Ramos (cell line): Measurements from ENCODE around the gene PXDN.

Experiments used
- in situ Hi-C: fragments of 300-500 bp; cut with MboI; formaldehyde crosslinking; loops from one replicate; pipeline ENCODE4 v1.14.3; 2022; ENCODE audit warnings: low sequenced_read_pairs; ENCODE audit not compliant: unreplicated experiment

Gene PXDN

DNA sequence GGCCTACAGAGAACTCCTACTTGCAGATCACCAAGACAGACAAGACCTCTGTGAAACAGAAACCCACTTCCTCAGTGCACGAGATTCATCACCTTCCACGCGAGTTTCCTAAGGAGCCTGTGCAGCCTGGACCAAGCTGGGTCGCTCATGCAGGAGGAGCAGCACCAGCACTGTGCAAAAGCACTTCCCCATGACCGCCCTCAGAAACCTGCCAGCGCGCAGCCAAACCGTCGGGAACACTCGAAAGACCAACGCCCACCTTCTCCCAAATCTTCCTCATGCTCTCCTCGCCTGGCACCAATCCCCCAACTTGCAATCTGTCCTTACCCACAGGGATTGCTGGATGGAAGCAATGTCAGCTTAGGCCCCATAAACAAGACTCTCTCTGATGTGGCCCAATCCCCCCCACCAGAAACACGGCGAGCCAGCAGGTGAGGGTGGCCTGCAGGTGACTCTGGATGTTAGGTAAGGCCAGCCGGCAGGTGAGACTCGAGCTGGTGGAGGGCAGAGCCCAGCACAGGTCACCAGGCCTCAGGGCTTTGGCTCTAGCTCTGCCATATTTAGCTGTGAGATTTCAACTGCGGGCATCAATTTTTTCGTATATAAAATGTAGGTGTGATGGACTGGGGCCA is 69.4 kb downstream of the PXDN start:
- in situ Hi-C loops, result no loop called here

DNA sequence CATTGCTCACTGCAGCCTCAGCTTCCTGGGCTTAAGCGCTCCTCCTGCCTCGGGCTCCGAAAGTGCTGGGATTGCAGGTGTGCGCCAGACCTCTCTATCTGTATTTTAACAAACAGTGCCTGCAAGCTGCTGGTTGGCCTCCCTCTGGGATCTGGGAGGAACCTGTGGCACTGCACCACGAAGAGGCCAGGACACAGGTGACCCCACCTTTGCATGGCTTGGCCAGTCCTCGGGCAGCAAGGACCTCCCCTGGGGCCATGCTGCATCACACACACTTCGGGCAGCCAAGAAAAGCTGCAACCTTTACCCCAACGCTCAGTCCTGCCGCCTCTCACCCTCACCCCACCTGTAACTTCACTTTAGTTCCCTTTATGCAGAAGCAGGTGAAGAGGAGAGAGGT is 70.0 kb downstream of the PXDN start:
- in situ Hi-C loops, result no loop called here

DNA sequence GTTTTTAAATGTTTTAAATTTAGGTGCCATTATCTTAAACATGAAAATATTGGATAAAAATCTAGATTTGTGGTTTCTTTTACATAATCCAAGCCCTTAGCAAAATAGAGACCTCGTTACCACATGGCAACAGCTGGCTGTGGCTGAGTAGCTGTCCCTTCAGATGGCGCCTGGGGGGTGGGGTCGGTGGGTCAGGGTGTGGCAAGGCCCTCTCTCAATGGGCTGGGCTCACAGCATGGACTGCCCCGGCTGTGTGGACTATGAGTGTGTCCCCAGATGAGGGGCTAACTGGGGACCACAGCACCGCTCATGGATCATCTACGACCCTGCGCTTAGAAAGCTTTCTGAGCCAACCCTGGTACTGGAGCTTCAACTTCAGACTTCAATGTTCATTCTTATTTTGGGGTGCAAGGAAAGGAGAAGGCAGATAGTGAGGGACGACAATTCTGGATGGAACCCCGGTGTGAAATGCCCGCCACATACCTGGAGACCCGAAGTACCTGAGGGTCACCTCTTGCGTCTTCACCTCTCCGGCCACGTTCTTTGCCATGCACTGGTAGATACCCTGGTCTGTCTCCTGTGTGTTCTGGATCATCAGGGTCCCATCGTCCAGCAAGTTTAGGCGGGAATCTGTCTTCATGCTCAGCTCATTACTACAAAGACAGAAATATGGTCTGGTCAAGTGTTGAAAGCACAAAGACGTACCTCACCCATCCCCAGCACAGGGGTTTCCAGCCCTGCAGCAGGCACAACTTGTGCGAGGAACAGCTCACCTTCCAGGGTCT is 71.0 kb downstream of the PXDN start:
- in situ Hi-C loops, result no loop called here

DNA sequence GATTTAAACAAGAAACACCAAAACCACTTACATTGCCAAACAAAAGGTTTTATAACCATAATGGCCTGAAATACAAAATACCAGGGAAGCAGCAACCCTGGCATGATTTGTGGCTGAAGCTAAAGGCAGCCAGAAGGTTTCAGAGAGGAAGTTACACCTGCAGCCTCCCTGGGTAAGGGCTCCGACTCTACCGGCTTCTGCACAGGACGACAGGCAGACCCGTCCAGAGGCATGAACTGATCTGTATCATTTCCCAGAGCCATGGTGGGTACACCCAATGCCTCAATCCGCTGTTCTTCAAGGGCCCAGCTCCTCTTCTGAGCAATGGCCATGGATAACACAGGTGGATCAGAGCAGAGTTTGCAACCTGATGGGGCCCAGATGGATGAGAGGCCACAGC is 71.6 kb downstream of the PXDN start:
- in situ Hi-C loops, result no loop called here

DNA sequence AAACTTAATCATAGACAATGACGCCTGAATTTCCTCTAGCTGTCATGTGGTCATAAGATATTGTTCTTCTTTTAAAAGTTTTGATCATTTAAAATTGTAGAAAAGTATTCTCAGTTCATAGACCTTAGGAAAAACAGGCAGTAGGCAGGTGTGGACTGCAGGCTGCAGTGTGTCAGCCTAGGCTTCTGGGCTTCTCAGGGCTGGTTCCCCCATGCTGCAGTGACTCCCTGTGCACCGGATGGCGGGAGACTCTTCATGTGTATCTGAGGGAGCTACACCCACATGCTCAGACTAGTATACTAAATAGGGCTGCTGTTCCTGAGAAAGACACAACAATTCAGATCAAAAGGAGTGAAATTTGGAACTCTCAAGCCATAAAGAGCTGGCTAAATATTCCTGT is 72.4 kb downstream of the PXDN start:
- in situ Hi-C loops, result no loop called here

DNA sequence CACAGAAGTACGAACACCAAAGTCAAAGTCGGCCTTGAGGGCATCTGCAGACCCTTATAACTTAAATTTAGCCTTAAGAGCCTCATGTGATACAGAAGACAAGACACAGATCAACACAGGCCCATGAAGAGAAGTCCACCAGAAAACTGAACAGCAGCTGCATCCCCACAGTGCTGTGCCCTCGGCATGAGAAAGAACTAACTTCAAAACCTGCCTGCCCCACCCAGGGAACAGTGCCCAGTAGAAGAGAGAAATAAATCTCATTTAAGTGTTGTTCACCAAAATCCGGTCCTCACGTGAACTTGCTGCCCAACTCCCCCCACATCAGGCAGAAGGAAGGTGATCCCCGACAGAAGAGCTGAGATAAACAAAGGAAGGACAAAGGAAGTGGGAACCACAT is 73.7 kb downstream of the PXDN start:
- in situ Hi-C loops, result no loop called here

DNA sequence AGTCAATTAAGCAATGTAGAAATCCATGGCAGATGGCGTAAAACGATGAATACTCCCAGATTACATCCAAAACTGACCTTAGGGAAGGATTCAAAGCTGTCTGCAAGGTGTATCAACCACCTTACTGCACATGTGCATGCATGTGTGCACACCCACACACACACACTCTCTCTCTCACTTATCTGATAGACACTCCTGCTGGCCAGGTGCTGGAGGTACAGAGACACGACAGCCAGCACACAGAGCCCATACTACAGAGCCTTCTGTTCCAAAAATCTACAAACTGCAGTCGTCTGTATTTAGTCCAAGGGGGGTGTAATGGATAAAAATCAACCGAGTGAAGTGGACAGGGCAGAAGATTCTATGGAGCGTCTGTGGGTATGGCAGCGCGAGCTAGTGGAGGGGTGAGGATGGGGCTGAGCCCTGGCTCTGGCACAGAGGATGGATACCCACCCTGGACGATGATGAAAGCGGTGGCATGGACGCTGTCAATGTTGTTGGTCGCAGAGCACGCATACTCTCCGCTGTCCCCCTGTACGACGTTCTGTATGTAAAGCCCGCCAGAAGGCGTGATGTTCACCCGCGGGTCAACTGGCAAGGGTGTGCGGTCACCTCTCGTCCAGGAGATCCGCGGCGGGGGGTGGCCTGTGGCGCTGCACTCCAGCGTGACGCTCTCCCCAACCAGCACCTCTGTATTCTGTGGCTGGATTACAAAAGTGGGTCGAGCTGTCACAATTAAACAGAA is 78.4 kb downstream of the PXDN start:
- in situ Hi-C loops, result no loop called here

DNA sequence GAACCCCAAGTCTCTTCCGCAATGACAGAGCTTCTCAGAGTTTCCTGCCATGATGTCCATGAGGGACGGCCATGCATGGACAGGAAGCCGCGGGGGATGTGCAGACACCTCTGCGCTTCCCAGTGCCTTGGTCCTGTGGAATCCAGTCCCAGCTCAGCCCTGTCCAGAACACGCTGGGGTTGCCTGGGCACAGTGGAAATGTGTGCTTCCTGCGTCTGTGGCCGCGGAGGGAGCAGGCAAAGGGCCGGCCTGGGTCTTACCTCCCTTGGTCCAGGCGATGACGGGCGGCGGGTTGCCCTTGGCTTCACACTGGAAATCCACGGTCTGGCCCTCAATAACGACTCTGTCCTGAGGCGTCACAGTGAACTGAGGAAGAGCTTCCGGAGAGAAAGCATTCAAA is 79.6 kb downstream of the PXDN start:
- in situ Hi-C loops, result no loop called here

DNA sequence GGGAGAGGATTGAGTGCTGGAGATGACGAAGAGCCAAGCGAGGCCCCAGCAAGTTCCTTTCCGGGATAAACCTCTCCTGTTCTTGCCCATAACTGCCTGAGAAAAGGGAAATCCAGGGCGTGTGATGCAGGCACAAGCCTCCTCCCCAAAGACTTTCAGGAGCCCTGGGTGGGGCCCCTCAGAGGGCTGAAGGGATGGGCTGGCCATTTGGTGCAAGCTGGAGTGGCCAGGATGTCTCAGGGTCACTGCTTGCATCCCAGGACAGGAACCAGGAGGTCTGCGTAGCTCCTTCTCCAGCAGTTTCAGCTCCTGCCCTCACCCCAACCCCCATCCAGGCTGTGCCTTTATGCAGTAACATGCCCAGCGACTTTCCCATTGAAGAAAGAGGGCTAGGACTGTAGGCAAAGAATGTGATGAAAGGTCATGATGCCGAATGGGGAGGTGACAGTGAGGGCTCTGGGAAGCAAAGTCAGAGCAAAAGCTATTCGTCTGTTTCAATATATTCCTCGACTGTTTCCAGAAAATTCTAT is 80.2 kb downstream of the PXDN start:
- in situ Hi-C loops, result no loop called here

DNA sequence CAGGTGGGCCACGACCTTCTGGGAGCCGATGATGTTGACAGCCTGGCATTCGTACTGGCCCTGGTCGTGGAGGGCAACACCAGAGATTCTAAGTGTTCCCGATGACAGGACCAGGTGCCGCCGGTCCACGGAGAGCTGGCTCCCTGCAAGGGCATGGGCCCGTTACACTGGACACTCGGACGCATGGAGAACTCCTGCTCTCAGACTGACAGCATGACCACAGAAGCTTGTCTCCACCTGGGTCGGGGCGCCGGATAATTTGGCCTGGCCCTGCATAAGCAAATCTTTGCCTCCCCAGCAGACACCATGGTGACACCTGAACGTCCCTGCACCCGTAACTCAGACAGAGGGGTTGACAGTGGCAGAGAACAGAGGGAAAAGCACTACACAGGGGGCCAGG is 80.7 kb downstream of the PXDN start:
- in situ Hi-C loops, result no loop called here

DNA sequence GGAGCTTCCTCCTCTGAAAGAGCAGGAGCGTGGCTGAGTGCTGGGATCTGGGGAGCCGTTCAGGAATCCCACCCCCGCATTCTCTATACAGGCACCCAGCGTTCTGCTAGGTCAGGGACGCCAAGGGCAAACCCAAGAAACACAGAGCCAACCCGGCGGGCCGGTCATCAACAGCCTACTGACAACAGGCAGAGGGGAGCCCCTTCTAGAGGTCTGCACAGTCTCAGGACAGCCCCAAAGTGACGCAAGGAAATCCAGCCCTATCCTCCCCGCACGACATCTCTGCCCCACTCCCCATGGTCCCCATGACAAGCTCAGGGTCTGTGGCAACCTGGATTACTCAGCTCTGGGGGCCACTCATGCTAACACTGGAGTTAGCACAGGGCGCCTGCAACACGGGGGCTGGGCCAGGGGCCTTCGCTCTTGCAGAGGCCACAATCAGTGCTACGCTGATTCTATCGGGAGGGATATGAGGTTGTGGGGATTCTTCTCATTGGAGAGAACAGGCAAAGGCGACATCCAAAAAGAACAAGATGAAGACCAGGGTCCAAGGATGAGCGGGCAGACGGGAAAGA is 81.6 kb downstream of the PXDN start:
- in situ Hi-C loops, result no loop called here

DNA sequence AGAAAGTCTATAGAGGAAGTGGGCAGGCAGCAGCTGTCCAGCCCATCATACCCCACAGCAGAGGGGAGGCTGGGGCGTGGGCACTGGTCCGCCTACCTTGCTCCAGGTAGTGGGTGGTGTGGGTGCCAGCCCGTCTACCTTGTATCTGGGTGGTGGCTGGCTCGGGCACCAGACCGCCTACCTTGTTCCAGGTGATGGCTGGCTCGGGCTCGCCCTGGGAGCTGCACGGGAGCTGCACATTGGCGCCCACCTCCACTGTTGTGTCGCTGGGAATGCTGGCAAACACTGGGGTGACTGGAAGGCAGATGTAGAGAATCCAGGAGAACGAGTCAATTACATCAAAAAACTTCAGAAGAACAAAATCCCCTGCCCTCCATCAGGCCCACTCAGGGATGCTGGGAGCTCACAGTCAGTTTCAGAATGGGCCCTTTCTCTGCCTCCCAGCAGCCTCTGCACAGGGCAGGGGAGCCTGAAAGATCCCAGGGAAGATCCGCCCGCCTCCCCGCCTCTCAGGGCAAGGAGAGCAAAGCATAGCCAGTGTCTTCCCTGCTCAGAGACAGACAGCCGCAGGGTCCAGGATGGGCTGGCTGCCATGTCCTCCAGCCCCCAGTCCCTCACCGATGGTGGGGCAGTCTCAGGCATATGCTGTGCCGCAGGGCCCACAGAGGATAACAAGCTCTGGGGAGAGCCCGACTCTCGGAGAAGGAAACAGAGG is 82.3 kb downstream of the PXDN start:
- in situ Hi-C loops, result no loop called here

DNA sequence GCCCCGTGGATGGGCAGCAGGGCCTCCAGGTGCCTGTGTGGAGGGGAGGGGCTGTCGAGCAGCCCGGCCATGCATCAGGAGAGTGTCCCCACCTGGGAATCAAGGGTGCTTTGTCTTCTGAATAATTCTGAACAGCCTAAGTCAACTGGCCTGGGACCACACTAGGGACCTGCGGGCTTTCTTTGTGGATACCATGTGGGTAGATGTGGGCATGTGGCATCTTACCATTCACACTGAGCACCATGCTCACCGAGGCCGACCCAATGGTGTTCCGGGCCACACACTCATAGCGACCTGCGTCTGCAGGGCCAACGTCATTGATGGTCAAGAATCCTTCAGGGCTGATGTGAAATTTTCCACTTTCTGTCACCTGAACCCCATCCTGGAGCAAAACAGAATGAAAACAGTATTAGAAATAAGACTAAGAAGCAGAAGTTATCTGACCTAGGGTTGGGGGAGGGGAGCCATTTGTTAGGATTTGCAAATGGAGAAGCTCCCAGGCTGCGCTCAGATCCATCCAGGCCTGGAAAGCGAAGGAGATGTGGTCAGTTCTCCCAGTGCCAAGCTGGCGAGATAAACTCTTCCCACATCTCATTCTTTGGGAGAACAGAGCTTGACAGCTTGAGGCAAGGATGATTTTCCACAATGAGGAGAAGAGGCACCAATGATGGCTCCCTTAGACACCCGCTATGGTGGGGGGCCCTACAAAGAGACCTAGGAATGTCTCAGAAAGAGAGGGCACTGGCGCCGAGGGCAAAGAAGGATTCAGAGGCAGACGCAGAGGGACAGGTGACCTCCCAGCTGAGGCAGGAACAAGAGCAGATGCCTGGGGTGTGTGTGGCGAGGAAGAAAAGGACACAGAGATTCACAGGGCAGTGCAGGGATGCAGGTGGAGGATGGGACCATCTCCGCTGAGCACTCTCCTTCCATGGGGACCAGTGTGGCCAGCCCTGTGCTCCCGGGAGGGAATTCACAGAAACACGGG is 83.4 kb downstream of the PXDN start:
- in situ Hi-C loops, result no loop called here

DNA sequence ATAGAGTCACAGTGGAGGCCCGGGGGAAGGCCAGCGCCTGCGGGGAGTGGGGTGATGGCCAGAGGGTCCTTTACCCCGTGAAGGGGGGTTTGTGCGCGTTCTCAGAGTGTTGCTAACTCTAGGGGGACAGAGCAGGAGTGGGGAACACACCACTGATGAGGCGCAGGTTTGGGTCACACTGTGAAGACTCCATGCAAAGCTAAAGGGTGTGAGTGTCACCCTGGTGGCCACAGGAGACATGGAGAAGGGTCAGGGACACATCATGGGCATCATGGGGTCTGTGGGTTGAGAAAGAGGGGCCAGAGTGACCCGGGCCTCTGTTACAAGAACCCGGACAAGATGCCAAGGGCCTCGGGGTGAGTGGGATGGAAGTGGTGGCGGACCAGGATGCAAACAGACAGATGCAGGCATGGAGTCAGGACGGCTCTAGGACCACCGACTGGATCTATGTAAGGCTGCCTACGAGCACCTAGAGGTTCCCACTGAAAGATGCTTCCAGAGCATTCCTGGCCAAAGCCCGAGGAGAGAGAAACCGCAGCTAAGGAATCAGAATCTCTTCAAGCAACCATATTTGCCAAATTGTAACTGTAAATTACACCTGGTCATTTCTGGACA is 84.3 kb downstream of the PXDN start:
- in situ Hi-C loops, result no loop called here

DNA sequence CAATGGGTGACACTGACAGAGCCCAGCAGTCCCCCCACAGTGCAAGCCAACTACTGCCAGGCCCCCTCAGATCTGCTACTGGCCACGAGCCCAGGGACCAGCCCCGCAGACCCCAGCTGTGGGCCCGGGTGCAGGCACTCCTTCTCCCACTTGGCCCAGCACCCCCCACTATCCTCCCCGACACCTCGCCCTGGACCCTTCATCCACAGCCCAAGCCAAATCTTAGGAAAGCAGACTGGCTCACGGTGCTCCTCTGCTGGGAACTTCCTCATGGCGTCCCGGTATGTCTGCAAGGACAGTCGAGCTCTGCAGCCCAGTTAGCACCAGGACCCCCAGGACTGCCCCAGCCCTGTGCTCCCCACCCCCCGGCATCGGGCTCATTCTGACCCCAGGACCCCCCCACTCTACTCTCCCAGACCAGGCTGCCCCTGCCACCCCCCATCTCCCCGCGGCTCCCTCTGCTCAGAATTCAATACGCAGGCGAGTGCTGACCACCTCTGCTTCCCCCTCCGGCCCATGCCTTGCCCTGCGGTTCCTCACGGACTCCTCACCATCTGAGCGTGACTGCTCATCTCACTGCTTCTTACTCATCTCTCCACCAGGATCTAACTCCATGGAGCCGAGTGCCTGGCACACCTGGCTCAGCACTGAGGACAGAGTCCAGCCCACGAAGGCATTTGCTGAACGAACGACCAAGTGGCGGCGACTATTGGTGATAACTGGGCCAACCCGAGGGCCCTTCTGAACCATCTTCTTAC is 85.7 kb downstream of the PXDN start:
- in situ Hi-C loops, result no loop called here

DNA sequence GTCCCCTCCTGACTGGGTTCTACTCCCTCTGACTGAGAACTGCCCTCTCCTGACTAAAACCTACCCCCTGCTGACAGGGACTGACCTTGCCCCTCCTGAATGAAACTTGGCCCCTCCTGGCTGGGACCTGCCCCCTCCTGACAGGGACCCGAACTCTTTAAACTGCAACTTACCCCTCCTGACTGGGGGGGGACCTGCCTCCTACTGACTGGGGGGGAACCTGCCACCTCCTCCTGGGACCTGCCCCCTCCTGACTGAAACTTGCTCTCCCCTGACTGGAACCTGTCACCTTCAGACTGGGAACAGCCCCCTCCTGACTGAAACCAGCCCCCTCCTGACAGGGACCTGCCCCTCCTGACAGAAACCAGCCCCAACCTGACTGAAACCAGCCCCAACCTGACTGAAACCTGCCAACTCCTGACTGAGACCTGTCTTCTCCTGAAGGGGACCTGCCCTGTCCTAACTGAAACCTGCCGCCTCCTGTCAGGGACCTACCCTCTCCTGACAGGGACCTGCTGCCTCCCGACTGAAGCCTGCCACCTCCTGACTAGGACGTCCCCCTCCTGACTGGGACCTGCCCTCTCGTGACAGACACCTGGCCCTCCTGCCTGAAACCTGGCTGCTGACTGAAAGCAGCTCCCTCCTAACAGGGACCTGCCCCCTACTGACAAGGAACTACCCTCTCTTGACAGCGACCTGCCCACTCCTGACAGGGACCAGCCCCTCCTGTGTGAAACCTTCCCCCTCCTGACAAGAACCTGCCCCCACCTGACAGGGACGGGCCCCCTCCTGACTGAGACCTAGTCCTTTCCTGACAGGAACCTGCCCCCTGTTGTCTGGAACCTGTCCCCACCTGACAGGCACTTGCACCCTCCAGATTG is 87.1 kb downstream of the PXDN start:
- in situ Hi-C loops, result no loop called here
